NCI-H510A treated with DMSO at 0.1 percent for 48 hours (cell line): ENCODE results near the gene PKM.
A peak's percentile ranks its signal among the peaks of the same experiment; 100 is the strongest.

ENCODE experiments used
- DNase-seq: peaks from one replicate; lab custom pipeline; 2025; lab: John Stamatoyannopoulos, UW

PKM gene

GRCh38 chr15:72155635-72156616 is 75.1 kb downstream of the PKM start:
- DNase-seq, result peak; percentile 77

- peak; percentile 39 for DNase-seq
Observed at GRCh38 chr15:72155003-72155621, 75.9 kb downstream of the PKM start.

GRCh38 chr15:72154316-72154715 is 76.7 kb downstream of the PKM start:
- DNase-seq, result no peak

- DNase-seq, result no peak
Observed at GRCh38 chr15:72153269-72154000, 77.6 kb downstream of the PKM start.
